HepG2 (cell line): Measurements from ENCODE around the gene STRADA. TPM values are rescaled to one million over a fixed set of nuclear protein-coding genes. Genes with fewer than 3 reads are reported as not detected.

ENCODE experiments used
- ATAD3A ChIP-seq: sonication (generic); formaldehyde crosslinking; IDR thresholded peaks from 2 replicates; pipeline ENCODE4 v1.4.0; 2020; ENCODE audit warnings: missing genetic modification reagents
- CREBL2 ChIP-seq: sonication (generic); formaldehyde crosslinking; IDR thresholded peaks from 2 replicates; pipeline ENCODE4 v1.8.1; 2023; ENCODE audit warnings: missing genetic modification reagents, mild to moderate bottlenecking, borderline replicate concordance
- CTCF ChIP-seq: sonication (generic); formaldehyde crosslinking; IDR thresholded peaks from 2 replicates; pipeline ENCODE4 v1.5.0; 2020; ENCODE audit warnings: mild to moderate bottlenecking, missing genetic modification reagents, moderate library complexity
- FOSL2 ChIP-seq: sonication (generic); formaldehyde crosslinking; IDR thresholded peaks from 2 replicates; pipeline ENCODE4 v1.4.0; 2020; ENCODE audit warnings: missing genetic modification reagents
- GATAD1 ChIP-seq: IDR thresholded peaks from 2 replicates; pipeline ENCODE4 v1.6.1; 2016; ENCODE audit warnings: missing genetic modification reagents, missing compliant biosample characterization
- GLI4 ChIP-seq: sonication (generic); formaldehyde crosslinking; IDR thresholded peaks from 2 replicates; pipeline ENCODE4 v1.5.1; 2020; ENCODE audit warnings: missing genetic modification reagents, mild to moderate bottlenecking, moderate library complexity, borderline replicate concordance
- GZF1 ChIP-seq: sonication (generic); formaldehyde crosslinking; IDR thresholded peaks from 2 replicates; pipeline ENCODE4 v1.5.1; 2020; ENCODE audit warnings: mild to moderate bottlenecking, missing genetic modification reagents
- HNF1A ChIP-seq, 2 experiments: sonication (generic) in 1 of 2; formaldehyde crosslinking in 1 of 2; IDR thresholded peaks; 2 replicates each; pipeline versions ENCODE4 v1.4.0 to v1.6.1; 2016 to 2020; ENCODE audit warnings: borderline replicate concordance in 1 of 2, low read depth in 1 of 2, mild to moderate bottlenecking in 1 of 2, missing genetic modification reagents in 1 of 2
- HNF4G ChIP-seq, 2 experiments: sonication (generic) in 1 of 2; formaldehyde crosslinking in 1 of 2; IDR thresholded peaks; 2 replicates each; pipeline versions ENCODE4 v1.4.0 to v1.6.1; 2011 to 2020; ENCODE audit warnings: borderline replicate concordance in 2 of 2, low read depth in 2 of 2, mild to moderate bottlenecking in 2 of 2, low read length in 1 of 2, missing genetic modification reagents in 1 of 2, moderate library complexity in 1 of 2
- LBX2 ChIP-seq: sonication (generic); formaldehyde crosslinking; IDR thresholded peaks from 2 replicates; pipeline ENCODE4 v1.5.0; 2020; ENCODE audit warnings: missing genetic modification reagents, mild to moderate bottlenecking, borderline replicate concordance
- MAF1 ChIP-seq: sonication (generic); formaldehyde crosslinking; IDR thresholded peaks from 2 replicates; pipeline ENCODE4 v1.5.0; 2020; ENCODE audit warnings: missing genetic modification reagents, borderline replicate concordance
- MAFG ChIP-seq: sonication (generic); formaldehyde crosslinking; IDR thresholded peaks from 2 replicates; pipeline ENCODE4 v1.5.1; 2020; ENCODE audit warnings: mild to moderate bottlenecking, missing genetic modification reagents
- NCOA2 ChIP-seq: sonication (generic); formaldehyde crosslinking; IDR thresholded peaks from 2 replicates; pipeline ENCODE4 v1.8.0; 2022; ENCODE audit warnings: inconsistent platforms
- NFE2L2 ChIP-seq: fragments of 150-350 bp; IDR thresholded peaks from 2 replicates; pipeline ENCODE4 v1.6.1; 2014; ENCODE audit warnings: low read length
- SIN3B ChIP-seq: fragments of 150-350 bp; IDR thresholded peaks from 2 replicates; pipeline ENCODE4 v1.6.1; 2014; ENCODE audit warnings: low read length
- STAT5B ChIP-seq: sonication (generic); formaldehyde crosslinking; IDR thresholded peaks from 2 replicates; pipeline ENCODE4 v1.4.0; 2020; ENCODE audit warnings: missing genetic modification reagents
- TFAP4 ChIP-seq: sonication (generic); IDR thresholded peaks from 2 replicates; pipeline ENCODE4 v1.6.1; 2016; ENCODE audit warnings: low read depth, borderline replicate concordance
- ZNF652 ChIP-seq: IDR thresholded peaks from 2 replicates; pipeline ENCODE4 v1.6.1; 2016; ENCODE audit warnings: low read depth, borderline replicate concordance
- ZNF737 ChIP-seq: sonication (generic); formaldehyde crosslinking; IDR thresholded peaks from 2 replicates; pipeline ENCODE4 v1.5.0; 2020; ENCODE audit warnings: missing genetic modification reagents, mild to moderate bottlenecking, borderline replicate concordance
- ZSCAN21 ChIP-seq: sonication (generic); formaldehyde crosslinking; IDR thresholded peaks from 2 replicates; pipeline ENCODE4 v1.8.0; 2022; ENCODE audit warnings: mild to moderate bottlenecking, missing genetic modification reagents, moderate library complexity, borderline replicate concordance
- ZSCAN29 ChIP-seq: sonication (generic); formaldehyde crosslinking; conservative IDR thresholded peaks from 2 replicates; pipeline ENCODE4 v1.4.0; 2020; ENCODE audit warnings: mild to moderate bottlenecking, missing genetic modification reagents
- polyA plus RNA-seq, 8 experiments: library from polyadenylated mRNA; depleted of rRNA in 3 of 8; stranded (reverse) in 7 of 8; unstranded in 1 of 8; fragments of >200 nt; fragmentation: Illumina TruSeq in 4 of 8; extraction: Trizol in 4 of 8; gene quantifications; 2 replicates each; pipeline versions ENCODE4 v1.2.1 to v1.2.3, GENCODE V29; 2011 to 2016; ENCODE audit warnings: low read depth in 4 of 8, missing spikeins in 1 of 8, mixed read lengths in 1 of 8; ENCODE audit not compliant: insufficient read depth in 1 of 8
- total RNA-seq, 5 experiments: library from RNA; depleted of rRNA; stranded (reverse); fragments of >200 nt; fragmentation: Illumina TruSeq; extraction: Trizol; gene quantifications; 2 replicates each; pipeline ENCODE4 v1.2.3, GENCODE V29; 2016; ENCODE audit warnings: low read depth in 1 of 5

Gene STRADA
- total and polyA plus RNA-seq, 2 of the 13 experiments (the other 11 are each of a cell fraction or from before 2014, with no cell fraction given), result 17.6 to 17.9 TPM

- TF ChIP-seq ZNF737 (CRISPR knock-in tag) (no peak), GLI4 (CRISPR knock-in tag) (no peak), GZF1 (peak; percentile 88), SIN3B (peak; percentile 62; the same call in 1 of the 2 replicates), ATAD3A (CRISPR knock-in tag) (no peak), MAF1 (CRISPR knock-in tag) (peak; percentile 43; the same call in 1 of the 2 replicates), HNF1A (IDR thresholded peaks at IDR 0.05; ENCODE audit: low read depth) (0 out of 2 replicates have a peak, but pooled peaks have one; percentile 23), HNF1A (CRISPR knock-in tag; IDR thresholded peaks at IDR 0.05; ENCODE audit: borderline replicate concordance) (peak; percentile 65), NFE2L2 (no peak), NCOA2 (CRISPR knock-in tag) (peak; percentile 66), HNF4G (IDR thresholded peaks at IDR 0.05; ENCODE audit: borderline replicate concordance, low read depth, low read length) (no peak), HNF4G (CRISPR knock-in tag; IDR thresholded peaks at IDR 0.05; ENCODE audit: borderline replicate concordance, low read depth) (peak; percentile 69; the same call in 1 of the 2 replicates), CTCF (CRISPR knock-in tag) (peak; percentile 4; the same call in 1 of the 2 replicates), ZSCAN29 (peak; percentile 82; the same call in 1 of the 2 replicates), TFAP4 (peak; percentile 27; the same call in 1 of the 2 replicates), MAFG (no peak), FOSL2 (CRISPR knock-in tag) (peak; percentile 71), GATAD1 (CRISPR knock-in tag) (peak; percentile 94), CREBL2 (peak; percentile 84; the same call in 1 of the 2 replicates), ZSCAN21 (CRISPR knock-in tag) (peak; percentile 95), ZNF652 (CRISPR knock-in tag) (no peak), STAT5B (CRISPR knock-in tag) (no peak; the same call in none of the 2 replicates), LBX2 (CRISPR knock-in tag) (peak; percentile 96)
These were observed 31.9 kb upstream of the STRADA start, which contains the start of gene CCDC47 (continued) for GRCh38 chr17:63773272-63774140.
